Endodermal cell (in vitro differentiated cells): Measurements from ENCODE around the gene NABP1. TPM values are rescaled to one million over a fixed set of nuclear protein-coding genes. Genes with fewer than 3 reads are reported as not detected.

Experiments used
- DNase-seq: peaks from one replicate; pipeline ENCODE4 v3.0.0-alpha.2; 2017
- H3K27ac ChIP-seq: 2 replicates; pipeline ENCODE4 v1.5.1; 2013; ENCODE audit warnings: mild to moderate bottlenecking, low read depth, low read length, moderate library complexity
- H3K27me3 ChIP-seq: 2 replicates; pipeline ENCODE4 v1.6.1; 2013; ENCODE audit warnings: mild to moderate bottlenecking, low read length, moderate library complexity; ENCODE audit not compliant: insufficient read depth, control insufficient read depth, poor library complexity, severe bottlenecking
- H3K36me3 ChIP-seq: 2 replicates; pipeline ENCODE4 v1.7.0; 2013; ENCODE audit warnings: mild to moderate bottlenecking, low read length, moderate library complexity; ENCODE audit not compliant: control insufficient read depth, insufficient read depth
- H3K4me1 ChIP-seq: one replicate; pipeline ENCODE4 v1.7.0; 2013; ENCODE audit warnings: low read length; ENCODE audit not compliant: control insufficient read depth, insufficient read depth
- H3K4me3 ChIP-seq: 2 replicates; pipeline ENCODE4 v1.5.1; 2013; ENCODE audit warnings: mild to moderate bottlenecking, low read length, moderate library complexity
- H3K9ac ChIP-seq: 2 replicates; pipeline ENCODE4 v1.6.1; 2013; ENCODE audit warnings: mild to moderate bottlenecking, low read length, moderate library complexity; ENCODE audit not compliant: poor library complexity, severe bottlenecking; ENCODE audit errors: extremely low read depth
- H3K9me3 ChIP-seq: 2 replicates; pipeline ENCODE4 v1.6.1; 2013; ENCODE audit warnings: mild to moderate bottlenecking, low read length, moderate library complexity; ENCODE audit not compliant: control insufficient read depth
- H3K27ac Mint-ChIP-seq: 2 replicates; pipeline ENCODE4 v1.8.0; 2020; ENCODE audit warnings: mixed read lengths
- H3K27me3 Mint-ChIP-seq: 2 replicates; pipeline ENCODE4 v1.8.0; 2021; ENCODE audit warnings: mild to moderate bottlenecking, mixed read lengths; ENCODE audit not compliant: insufficient read depth
- H3K36me3 Mint-ChIP-seq: 2 replicates; pipeline ENCODE4 v1.8.0; 2020; ENCODE audit warnings: low read depth, mixed read lengths
- H3K4me1 Mint-ChIP-seq: 2 replicates; pipeline ENCODE4 v1.8.0; 2020; ENCODE audit warnings: mixed read lengths
- H3K4me3 Mint-ChIP-seq: 2 replicates; pipeline ENCODE4 v1.8.0; 2020; ENCODE audit warnings: mild to moderate bottlenecking, moderate library complexity, mixed read lengths
- H3K9me3 Mint-ChIP-seq: 2 replicates; pipeline ENCODE4 v1.8.0; 2020; ENCODE audit warnings: mild to moderate bottlenecking, mixed read lengths
- WGBS, 2 experiments: methylation state at CpG; one replicate each; pipeline versions ENCODE4 v1.1.5 to v1.1.7; 2013; ENCODE audit warnings: missing lambda C conversion rate in 2 of 2, mixed read lengths in 1 of 2; ENCODE audit not compliant: insufficient coverage in 1 of 2, insufficient read length in 1 of 2; 5-methylcytosine and 5-hydroxymethylcytosine counted together
- total RNA-seq, 2 donors: library from RNA; stranded (reverse); fragmentation: NEBNext Ultra II Directional in 1 of 2; extraction: Animal tissue kit (Norgen Biotek cat#: 25700) in 1 of 2; gene quantifications; 2 replicates in 1 of 2; 3 replicates in 1 of 2; pipeline ENCODE4 v1.2.1, GENCODE V29; 2021
- TF ChIP-seq, protein P1 (sequence below): fragments of 200-600 bp; sonication (generic); conservative IDR thresholded peaks from 2 replicates; pipeline ENCODE4 v1.5.0; 2021; ENCODE audit warnings: antibody characterized with exemption, mild to moderate bottlenecking

NABP1 gene
- total RNA-seq, 2 donors from 2014 or later = 5.8 to 8.7 TPM

GRCh38 chr2:191649519-191649918 lies 28.4 kb upstream of the NABP1 start:
- peaks cover 3% of the 10 kb centered on the region for H3K27me3 Mint-ChIP-seq
- no peaks in the 10 kb centered on the region for H3K36me3 Mint-ChIP-seq
- H3K4me3 Mint-ChIP-seq = no peak overlapping the region
- peaks cover 6% of the 10 kb centered on the region for H3K4me1 Mint-ChIP-seq
- Histone ChIP-seq H3K4me1 (no peaks in the 10 kb centered on the region), H3K4me3 (no peak overlapping the region), H3K27me3 (no peaks in the 10 kb centered on the region), H3K9ac (no peak overlapping the region), H3K9me3 (no peaks in the 10 kb centered on the region), H3K36me3 (no peaks in the 10 kb centered on the region), H3K27ac (no peak overlapping the region)
- TF ChIP-seq, protein P1, sequence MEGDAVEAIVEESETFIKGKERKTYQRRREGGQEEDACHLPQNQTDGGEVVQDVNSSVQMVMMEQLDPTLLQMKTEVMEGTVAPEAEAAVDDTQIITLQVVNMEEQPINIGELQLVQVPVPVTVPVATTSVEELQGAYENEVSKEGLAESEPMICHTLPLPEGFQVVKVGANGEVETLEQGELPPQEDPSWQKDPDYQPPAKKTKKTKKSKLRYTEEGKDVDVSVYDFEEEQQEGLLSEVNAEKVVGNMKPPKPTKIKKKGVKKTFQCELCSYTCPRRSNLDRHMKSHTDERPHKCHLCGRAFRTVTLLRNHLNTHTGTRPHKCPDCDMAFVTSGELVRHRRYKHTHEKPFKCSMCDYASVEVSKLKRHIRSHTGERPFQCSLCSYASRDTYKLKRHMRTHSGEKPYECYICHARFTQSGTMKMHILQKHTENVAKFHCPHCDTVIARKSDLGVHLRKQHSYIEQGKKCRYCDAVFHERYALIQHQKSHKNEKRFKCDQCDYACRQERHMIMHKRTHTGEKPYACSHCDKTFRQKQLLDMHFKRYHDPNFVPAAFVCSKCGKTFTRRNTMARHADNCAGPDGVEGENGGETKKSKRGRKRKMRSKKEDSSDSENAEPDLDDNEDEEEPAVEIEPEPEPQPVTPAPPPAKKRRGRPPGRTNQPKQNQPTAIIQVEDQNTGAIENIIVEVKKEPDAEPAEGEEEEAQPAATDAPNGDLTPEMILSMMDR = no peak
- no peak overlapping the region for H3K27ac Mint-ChIP-seq
- 88 to 95% methylated on average over 2 of the region's 2 CpGs for WGBS, 2 experiments
- no peaks in the 10 kb centered on the region for H3K9me3 Mint-ChIP-seq
- DNase-seq = no peak

DNA sequence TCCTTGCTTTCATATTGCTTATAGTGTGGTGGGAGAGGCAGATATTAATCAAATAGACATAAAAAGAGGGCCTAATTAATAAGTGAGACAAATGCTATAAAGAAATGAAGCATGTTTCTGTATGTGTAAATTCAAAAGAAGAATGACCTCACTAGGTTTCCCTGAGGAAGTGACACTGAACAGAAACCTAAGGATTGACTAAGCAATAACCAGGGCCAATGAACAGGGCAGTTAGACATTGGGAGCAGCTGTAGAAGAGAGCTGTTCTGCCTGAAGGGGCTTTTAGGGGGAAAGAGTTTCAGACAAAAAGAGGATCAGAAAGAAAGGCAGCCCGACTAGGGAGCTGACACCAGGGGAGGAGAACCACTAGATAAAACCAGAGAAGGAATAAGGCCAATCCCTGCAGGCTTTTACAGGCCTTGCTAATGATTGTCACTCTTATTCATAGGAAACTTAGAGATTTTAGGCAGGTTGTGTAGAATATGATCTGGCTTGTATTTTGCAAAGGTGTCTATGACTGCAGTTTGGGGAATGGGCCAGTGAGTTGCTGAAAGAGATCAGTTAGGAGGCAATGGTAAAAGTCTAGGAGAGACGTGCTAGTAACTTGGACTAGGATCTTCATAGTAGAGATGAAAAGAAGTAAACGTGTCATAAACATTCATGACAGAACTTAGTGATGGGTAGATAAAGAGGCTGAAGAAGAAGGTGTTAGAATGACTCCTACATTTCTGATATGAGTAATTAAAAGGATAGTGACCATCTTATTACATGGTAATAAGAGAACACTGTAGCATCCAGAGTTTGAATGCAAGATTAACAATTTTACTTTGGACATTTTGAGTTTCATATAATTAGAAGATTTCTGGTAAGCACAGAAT lies 26.8 kb upstream of the NABP1 start:
- H3K36me3 ChIP-seq = no peaks in the 10 kb centered on the region
- DNase-seq = no peak
- no peak overlapping the region for H3K4me3 Mint-ChIP-seq
- H3K27ac ChIP-seq = no peak overlapping the region
- H3K4me3 ChIP-seq = no peak overlapping the region
- H3K4me1 ChIP-seq = no peaks in the 10 kb centered on the region
- TF ChIP-seq, protein P1 = no peak
- H3K27me3 ChIP-seq = no peaks in the 10 kb centered on the region
- H3K9me3 ChIP-seq = no peaks in the 10 kb centered on the region
- no peaks in the 10 kb centered on the region for H3K9me3 Mint-ChIP-seq
- peaks cover 6% of the 10 kb centered on the region for H3K4me1 Mint-ChIP-seq
- no peak overlapping the region for H3K9ac ChIP-seq
- 88 to 90% methylated on average over 3 of the region's 3 CpGs for WGBS, 2 experiments
- no peak overlapping the region for H3K27ac Mint-ChIP-seq
- H3K27me3 Mint-ChIP-seq = peaks cover under 1% of the 10 kb centered on the region
- no peaks in the 10 kb centered on the region for H3K36me3 Mint-ChIP-seq

DNA sequence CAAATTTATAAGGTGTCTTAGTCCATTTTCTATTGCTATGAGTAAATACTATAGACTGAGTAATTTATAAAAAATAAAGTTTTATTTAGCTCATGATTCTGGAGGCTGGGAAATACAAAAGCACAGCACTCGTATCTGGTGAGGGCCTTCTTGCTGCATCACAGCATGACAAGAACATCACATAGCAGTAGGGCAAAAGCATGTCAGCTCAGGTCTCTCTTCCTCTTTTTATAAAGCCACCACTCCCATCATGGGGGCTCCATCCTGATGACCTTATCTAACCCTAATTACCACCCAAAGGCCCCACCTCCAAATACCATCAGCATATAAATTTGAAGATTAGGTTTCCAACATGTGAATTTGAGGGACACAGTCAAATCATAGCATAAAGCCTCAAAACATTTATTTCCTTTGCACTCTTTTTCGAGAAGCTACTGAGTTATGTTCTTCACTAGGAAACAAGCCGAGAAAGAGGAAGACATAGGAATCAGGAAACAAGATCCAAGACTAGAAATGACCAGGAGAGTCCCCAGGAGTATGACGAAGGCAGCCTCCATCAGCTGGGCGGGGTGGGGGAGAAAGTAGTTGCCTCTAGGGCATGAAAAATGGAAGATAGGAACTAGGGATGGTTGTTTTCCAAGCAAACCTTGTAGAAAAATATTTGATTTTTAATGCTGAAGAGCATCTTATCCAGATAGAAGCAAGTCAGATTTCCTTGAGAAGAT lies 24.1 kb upstream of the NABP1 start:
- H3K27ac Mint-ChIP-seq = no peak overlapping the region
- Histone ChIP-seq H3K27ac (no peak overlapping the region), H3K9me3 (no peaks in the 10 kb centered on the region), H3K4me1 (no peaks in the 10 kb centered on the region), H3K27me3 (no peaks in the 10 kb centered on the region), H3K9ac (no peak overlapping the region), H3K36me3 (no peaks in the 10 kb centered on the region), H3K4me3 (no peak overlapping the region)
- no peaks in the 10 kb centered on the region for H3K27me3 Mint-ChIP-seq
- WGBS, 2 experiments = 89% methylated on average over 5 of the region's 5 CpGs
- no peaks in the 10 kb centered on the region for H3K9me3 Mint-ChIP-seq
- H3K36me3 Mint-ChIP-seq = no peaks in the 10 kb centered on the region
- DNase-seq = no peak
- TF ChIP-seq, protein P1 = no peak
- peaks cover 6% of the 10 kb centered on the region for H3K4me1 Mint-ChIP-seq
- no peak overlapping the region for H3K4me3 Mint-ChIP-seq
